ENCODE results near the gene SLC1A4.

Gene SLC1A4

GRCh38 chr2:65056215-65057053, 67.2 kb downstream of the SLC1A4 start, which contains the start of gene CEP68:
TSS of gene CEP68 (plus strand) at chr2:65056416. CDS start at chr2:65069445, 13,029 bp downstream.
- no peak for TF ChIP-seq CTCF (IDR thresholded peaks at IDR 0.05; ENCODE audit: low read depth, low read length)
- DNase-seq (ENCODE audit: low read depth in 2 of 2) = peak; percentile 97 to 98
- peak within 1 kb of the TSS; percentile 74 to 76 for H3K4me3 ChIP-seq (replicated peaks in 1 of 2; ENCODE audit: low read depth in 2 of 2, low read length in 2 of 2)

GRCh38 chr2:65057054-65057375, 67.8 kb downstream of the SLC1A4 start:
- TF ChIP-seq CTCF (IDR thresholded peaks at IDR 0.05; ENCODE audit: low read depth, low read length) = no peak
- DNase-seq (ENCODE audit: low read depth in 2 of 2) = no peak
- peak overlapping the region; percentile 74 to 76 for H3K4me3 ChIP-seq (replicated peaks in 1 of 2; ENCODE audit: low read depth in 2 of 2, low read length in 2 of 2)

GRCh38 chr2:65057391-65058052, 68.3 kb downstream of the SLC1A4 start:
- TF ChIP-seq CTCF (IDR thresholded peaks at IDR 0.05; ENCODE audit: low read depth, low read length) = no peak
- peak; percentile 50 to 75 for DNase-seq (ENCODE audit: low read depth in 2 of 2)
- peak overlapping the region; percentile 74 to 76 for H3K4me3 ChIP-seq (replicated peaks in 1 of 2; ENCODE audit: low read depth in 2 of 2, low read length in 2 of 2)

- no peak for TF ChIP-seq CTCF (IDR thresholded peaks at IDR 0.05; ENCODE audit: low read depth, low read length)
- no peak for DNase-seq (ENCODE audit: low read depth in 2 of 2)
- H3K4me3 ChIP-seq (replicated peaks in 1 of 2; ENCODE audit: low read depth in 2 of 2, low read length in 2 of 2) = no peak overlapping the region
Measured at GRCh38 chr2:65059071-65059470, 69.9 kb downstream of the SLC1A4 start.

GRCh38 chr2:65061146-65061909, 72.1 kb downstream of the SLC1A4 start:
- no peak for TF ChIP-seq CTCF (IDR thresholded peaks at IDR 0.05; ENCODE audit: low read depth, low read length)
- no peak for DNase-seq (ENCODE audit: low read depth in 2 of 2)
- H3K4me3 ChIP-seq (replicated peaks in 1 of 2; ENCODE audit: low read depth in 2 of 2, low read length in 2 of 2) = no peak overlapping the region

GRCh38 chr2:65061910-65062339, 72.7 kb downstream of the SLC1A4 start:
- DNase-seq (ENCODE audit: low read depth in 2 of 2) = no peak
- no peak for TF ChIP-seq CTCF (IDR thresholded peaks at IDR 0.05; ENCODE audit: low read depth, low read length)
- H3K4me3 ChIP-seq (replicated peaks in 1 of 2; ENCODE audit: low read depth in 2 of 2, low read length in 2 of 2) = no peak overlapping the region

Measured in cardiac fibroblast (primary cell).